ENCODE results near the gene NINJ1. TPM values are rescaled to one million over a fixed set of nuclear protein-coding genes. Genes with fewer than 3 reads are reported as not detected.

NINJ1 gene
- total and polyA plus RNA-seq, 2 of the 13 experiments (the other 11 are each of a cell fraction or from before 2014, with no cell fraction given), result 81.2 to 92.1 TPM

DNA sequence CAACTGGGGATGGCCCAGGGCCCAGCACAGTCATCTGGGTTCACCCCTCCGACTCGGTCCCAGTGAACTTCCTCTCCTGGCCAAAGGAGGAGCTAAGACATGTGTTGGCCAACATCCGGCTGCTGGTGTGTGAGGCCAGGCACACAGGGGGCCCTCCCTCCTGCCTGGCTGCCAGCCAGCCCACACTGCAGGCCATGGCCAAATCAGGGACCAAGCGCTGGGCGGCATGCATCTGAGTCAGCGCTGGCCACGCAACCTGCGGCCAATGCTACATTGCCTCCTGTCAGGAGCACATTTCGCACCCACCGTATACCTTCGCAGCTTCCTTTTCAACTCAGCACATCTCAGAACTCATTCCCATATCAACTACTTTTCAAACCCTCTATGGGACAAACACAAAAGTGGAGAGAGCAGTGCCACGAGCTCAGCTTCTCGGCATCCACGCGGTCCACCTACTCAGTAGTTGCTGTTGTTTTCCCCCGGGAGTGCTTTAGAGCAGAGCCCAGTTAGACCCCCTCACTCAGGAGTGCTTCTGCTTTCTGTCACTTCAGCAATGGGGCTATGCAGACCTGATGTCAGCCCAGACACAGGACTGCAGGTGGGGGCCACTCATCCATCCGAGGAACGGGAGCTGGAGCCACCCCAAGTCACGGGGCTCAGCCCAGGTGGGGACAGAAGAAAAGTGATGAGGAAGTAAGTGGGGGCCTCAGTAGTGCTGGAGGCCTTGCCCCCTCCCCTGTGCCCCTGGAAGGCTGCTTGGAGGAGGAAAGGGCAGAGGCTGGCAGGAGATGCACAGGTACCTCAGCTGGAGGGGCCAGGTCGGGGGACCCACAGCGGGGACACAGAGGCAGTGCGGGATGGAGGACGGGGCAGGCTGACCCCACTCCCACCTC is 13.9 kb downstream of the NINJ1 start:
- peak overlapping the region; percentile 41 for H3K9ac ChIP-seq (ENCODE audit: insufficient read depth, low read depth, low read length)
- in situ Hi-C loops (cut with HindIII; ENCODE audit: extremely low pct_ligation_motif_present, low pct_unique_long_range_greater_than_20kb), result no loop called here
- peak; percentile 82; the same call in 1 of the 2 replicates for TF ChIP-seq AHR (CRISPR knock-in tag; IDR thresholded peaks at IDR 0.05)
- TF ChIP-seq ZNF138 (CRISPR knock-in tag; IDR thresholded peaks at IDR 0.05; ENCODE audit: low read depth), result no peak
- no peak for TF ChIP-seq ZNF326 (CRISPR knock-in tag; IDR thresholded peaks at IDR 0.05; ENCODE audit: borderline replicate concordance)
- peak; percentile 81 for TF ChIP-seq RARA (CRISPR knock-in tag; IDR thresholded peaks at IDR 0.05)
- TF ChIP-seq, protein P1, sequence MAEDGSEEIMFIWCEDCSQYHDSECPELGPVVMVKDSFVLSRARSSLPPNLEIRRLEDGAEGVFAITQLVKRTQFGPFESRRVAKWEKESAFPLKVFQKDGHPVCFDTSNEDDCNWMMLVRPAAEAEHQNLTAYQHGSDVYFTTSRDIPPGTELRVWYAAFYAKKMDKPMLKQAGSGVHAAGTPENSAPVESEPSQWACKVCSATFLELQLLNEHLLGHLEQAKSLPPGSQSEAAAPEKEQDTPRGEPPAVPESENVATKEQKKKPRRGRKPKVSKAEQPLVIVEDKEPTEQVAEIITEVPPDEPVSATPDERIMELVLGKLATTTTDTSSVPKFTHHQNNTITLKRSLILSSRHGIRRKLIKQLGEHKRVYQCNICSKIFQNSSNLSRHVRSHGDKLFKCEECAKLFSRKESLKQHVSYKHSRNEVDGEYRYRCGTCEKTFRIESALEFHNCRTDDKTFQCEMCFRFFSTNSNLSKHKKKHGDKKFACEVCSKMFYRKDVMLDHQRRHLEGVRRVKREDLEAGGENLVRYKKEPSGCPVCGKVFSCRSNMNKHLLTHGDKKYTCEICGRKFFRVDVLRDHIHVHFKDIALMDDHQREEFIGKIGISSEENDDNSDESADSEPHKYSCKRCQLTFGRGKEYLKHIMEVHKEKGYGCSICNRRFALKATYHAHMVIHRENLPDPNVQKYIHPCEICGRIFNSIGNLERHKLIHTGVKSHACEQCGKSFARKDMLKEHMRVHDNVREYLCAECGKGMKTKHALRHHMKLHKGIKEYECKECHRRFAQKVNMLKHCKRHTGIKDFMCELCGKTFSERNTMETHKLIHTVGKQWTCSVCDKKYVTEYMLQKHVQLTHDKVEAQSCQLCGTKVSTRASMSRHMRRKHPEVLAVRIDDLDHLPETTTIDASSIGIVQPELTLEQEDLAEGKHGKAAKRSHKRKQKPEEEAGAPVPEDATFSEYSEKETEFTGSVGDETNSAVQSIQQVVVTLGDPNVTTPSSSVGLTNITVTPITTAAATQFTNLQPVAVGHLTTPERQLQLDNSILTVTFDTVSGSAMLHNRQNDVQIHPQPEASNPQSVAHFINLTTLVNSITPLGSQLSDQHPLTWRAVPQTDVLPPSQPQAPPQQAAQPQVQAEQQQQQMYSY (CRISPR knock-in tag; IDR thresholded peaks at IDR 0.05), result no peak
- TF ChIP-seq ZKSCAN1 (IDR thresholded peaks at IDR 0.05; ENCODE audit: low read length), result no peak
- TF ChIP-seq PRPF4 (IDR thresholded peaks at IDR 0.05; ENCODE audit: low read depth, low read length, poor library complexity, severe bottlenecking), result no peak
- TF ChIP-seq, protein P2, sequence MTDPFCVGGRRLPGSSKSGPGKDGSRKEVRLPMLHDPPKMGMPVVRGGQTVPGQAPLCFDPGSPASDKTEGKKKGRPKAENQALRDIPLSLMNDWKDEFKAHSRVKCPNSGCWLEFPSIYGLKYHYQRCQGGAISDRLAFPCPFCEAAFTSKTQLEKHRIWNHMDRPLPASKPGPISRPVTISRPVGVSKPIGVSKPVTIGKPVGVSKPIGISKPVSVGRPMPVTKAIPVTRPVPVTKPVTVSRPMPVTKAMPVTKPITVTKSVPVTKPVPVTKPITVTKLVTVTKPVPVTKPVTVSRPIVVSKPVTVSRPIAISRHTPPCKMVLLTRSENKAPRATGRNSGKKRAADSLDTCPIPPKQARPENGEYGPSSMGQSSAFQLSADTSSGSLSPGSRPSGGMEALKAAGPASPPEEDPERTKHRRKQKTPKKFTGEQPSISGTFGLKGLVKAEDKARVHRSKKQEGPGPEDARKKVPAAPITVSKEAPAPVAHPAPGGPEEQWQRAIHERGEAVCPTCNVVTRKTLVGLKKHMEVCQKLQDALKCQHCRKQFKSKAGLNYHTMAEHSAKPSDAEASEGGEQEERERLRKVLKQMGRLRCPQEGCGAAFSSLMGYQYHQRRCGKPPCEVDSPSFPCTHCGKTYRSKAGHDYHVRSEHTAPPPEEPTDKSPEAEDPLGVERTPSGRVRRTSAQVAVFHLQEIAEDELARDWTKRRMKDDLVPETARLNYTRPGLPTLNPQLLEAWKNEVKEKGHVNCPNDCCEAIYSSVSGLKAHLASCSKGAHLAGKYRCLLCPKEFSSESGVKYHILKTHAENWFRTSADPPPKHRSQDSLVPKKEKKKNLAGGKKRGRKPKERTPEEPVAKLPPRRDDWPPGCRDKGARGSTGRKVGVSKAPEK (CRISPR knock-in tag; IDR thresholded peaks at IDR 0.05; ENCODE audit: borderline replicate concordance), result 0 out of 2 replicates have a peak, but pooled peaks have one; percentile 65
- peak; percentile 82 for TF ChIP-seq ZFY (CRISPR knock-in tag; IDR thresholded peaks at IDR 0.05)
- TF ChIP-seq ZSCAN22 (CRISPR knock-in tag; IDR thresholded peaks at IDR 0.05), result no peak
- TF ChIP-seq HDAC2 (CRISPR knock-in tag; IDR thresholded peaks at IDR 0.05), result peak; percentile 92
- peak; percentile 97; the same call in 1 of the 2 replicates for TF ChIP-seq NAIF1 (CRISPR knock-in tag; IDR thresholded peaks at IDR 0.05; ENCODE audit: borderline replicate concordance)
- TF ChIP-seq, protein P3, sequence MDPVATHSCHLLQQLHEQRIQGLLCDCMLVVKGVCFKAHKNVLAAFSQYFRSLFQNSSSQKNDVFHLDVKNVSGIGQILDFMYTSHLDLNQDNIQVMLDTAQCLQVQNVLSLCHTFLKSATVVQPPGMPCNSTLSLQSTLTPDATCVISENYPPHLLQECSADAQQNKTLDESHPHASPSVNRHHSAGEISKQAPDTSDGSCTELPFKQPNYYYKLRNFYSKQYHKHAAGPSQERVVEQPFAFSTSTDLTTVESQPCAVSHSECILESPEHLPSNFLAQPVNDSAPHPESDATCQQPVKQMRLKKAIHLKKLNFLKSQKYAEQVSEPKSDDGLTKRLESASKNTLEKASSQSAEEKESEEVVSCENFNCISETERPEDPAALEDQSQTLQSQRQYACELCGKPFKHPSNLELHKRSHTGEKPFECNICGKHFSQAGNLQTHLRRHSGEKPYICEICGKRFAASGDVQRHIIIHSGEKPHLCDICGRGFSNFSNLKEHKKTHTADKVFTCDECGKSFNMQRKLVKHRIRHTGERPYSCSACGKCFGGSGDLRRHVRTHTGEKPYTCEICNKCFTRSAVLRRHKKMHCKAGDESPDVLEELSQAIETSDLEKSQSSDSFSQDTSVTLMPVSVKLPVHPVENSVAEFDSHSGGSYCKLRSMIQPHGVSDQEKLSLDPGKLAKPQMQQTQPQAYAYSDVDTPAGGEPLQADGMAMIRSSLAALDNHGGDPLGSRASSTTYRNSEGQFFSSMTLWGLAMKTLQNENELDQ (CRISPR knock-in tag; IDR thresholded peaks at IDR 0.05; ENCODE audit: borderline replicate concordance), result no peak
- no peak for TF ChIP-seq ZBTB1 (CRISPR knock-in tag; IDR thresholded peaks at IDR 0.05; ENCODE audit: borderline replicate concordance)

More for the DNA sequence above, 13.9 kb downstream of the NINJ1 start:
- H3K4me2 ChIP-seq (ENCODE audit: low read depth, low read length), result peak overlapping the region; percentile 50
- BruUV-seq (replicated peaks), result TSS peak; percentile 37
- intact Hi-C loops (cut with micrococcal nuclease; ENCODE audit: unreplicated experiment), result no loop called here
- no peaks in the 10 kb centered on the region for H4K20me1 ChIP-seq (ENCODE audit: insufficient read depth, low read length)
- FAIRE-seq (peak; percentile 97), ATAC-seq (peak; percentile 88), DNase-seq (ENCODE audit: low spot score) (peak; percentile 94)
- no peaks in the 10 kb centered on the region for H3K27me3 ChIP-seq (ENCODE audit: control insufficient read depth in 1 of 2, insufficient read depth in 2 of 2, low read length in 2 of 2)
- H3K4me3 ChIP-seq (replicated peaks in 1 of 3; ENCODE audit: insufficient read depth in 1 of 3, low read depth in 2 of 3, low read length in 3 of 3), result peak overlapping the region in 1 of 3 experiments; percentile 53; a peak in 1 of 6 replicates
- ChIA-PET CTCF (ENCODE audit: low intra/inter-chr PET ratio, low total read pairs) (no interaction called here), POLR2A (interaction anchor here (0.6 to 13.7 kb wide), 11 partner anchors 9 to 188 kb away, joined by 3 to 195 read pairs (median 4); partner anchors contain the start of genes CARD19 and NINJ1)
- H3K27ac ChIP-seq (ENCODE audit: extremely low read length, insufficient read depth, low read length), result peak overlapping the region; percentile 63
- H3K79me2 ChIP-seq (ENCODE audit: insufficient read depth, low read length), result no peaks in the 10 kb centered on the region
- H2AFZ ChIP-seq (ENCODE audit: low read length), result no peak overlapping the region
- no peaks in the 10 kb centered on the region for H3K9me3 ChIP-seq (ENCODE audit: low read length)
- H3K4me1 ChIP-seq (ENCODE audit: insufficient read depth, low read length), result peaks cover 37% of the 10 kb centered on the region
- 41% methylated on average over 18 of the region's 23 CpGs for WGBS (ENCODE audit: low lambda C conversion rate)
- peaks cover 21 to 33% of the 10 kb centered on the region in 2 experiments; a peak in 4 of 5 replicates for H3K36me3 ChIP-seq (replicated peaks in 1 of 2; ENCODE audit: control insufficient read depth in 1 of 2, insufficient read depth in 2 of 2, low read length in 2 of 2)
